NCI-H345 treated with DMSO at 0.1 percent for 48 hours (cell line): Measurements from ENCODE around the gene USP24.
"Not testable (repeated sequence)": the region's sequence is repeated elsewhere in the genome, so short reads cannot be mapped to it uniquely, and the experiment has no call there.

Experiments used
- DNase-seq: peaks from one replicate; lab custom pipeline; 2025; ENCODE audit not compliant: unreplicated experiment; lab: John Stamatoyannopoulos, UW

The USP24 gene

GRCh38 chr1:55197099-55197498, 18.1 kb downstream of the USP24 start:
- DNase-seq: no peak

GRCh38 chr1:55196433-55197035, 18.6 kb downstream of the USP24 start:
- no peak for DNase-seq

- no peak for DNase-seq
Measured at GRCh38 chr1:55195521-55196233, 19.5 kb downstream of the USP24 start.

- DNase-seq: no peak
Measured at GRCh38 chr1:55194851-55195250, 20.3 kb downstream of the USP24 start.

GRCh38 chr1:55192093-55192492, 23.1 kb downstream of the USP24 start:
- DNase-seq: no peak

- DNase-seq: not testable (repeated sequence)
Measured at GRCh38 chr1:55191219-55191952, 23.8 kb downstream of the USP24 start.

- DNase-seq: no peak
Measured at GRCh38 chr1:55190109-55190508, 25.1 kb downstream of the USP24 start.

GRCh38 chr1:55188909-55189308, 26.3 kb downstream of the USP24 start:
- no peak for DNase-seq

GRCh38 chr1:55185832-55186231, 29.3 kb downstream of the USP24 start:
- no peak for DNase-seq

- no peak for DNase-seq
Measured at GRCh38 chr1:55184859-55185258, 30.3 kb downstream of the USP24 start.

GRCh38 chr1:55181666-55182065, 33.5 kb downstream of the USP24 start:
- no peak for DNase-seq

GRCh38 chr1:55180075-55180670, 35.0 kb downstream of the USP24 start:
- no peak for DNase-seq

GRCh38 chr1:55179177-55179835, 35.9 kb downstream of the USP24 start:
- no peak for DNase-seq

GRCh38 chr1:55172687-55173086, 42.5 kb downstream of the USP24 start:
- no peak for DNase-seq

- DNase-seq: no peak
Measured at GRCh38 chr1:55172272-55172671, 42.9 kb downstream of the USP24 start.

- DNase-seq: no peak
Measured at GRCh38 chr1:55171694-55172093, 43.5 kb downstream of the USP24 start.

GRCh38 chr1:55170426-55170825, 44.7 kb downstream of the USP24 start:
- DNase-seq: no peak

GRCh38 chr1:55169126-55169525, 46.0 kb downstream of the USP24 start:
- DNase-seq: no peak

- no peak for DNase-seq
Measured at GRCh38 chr1:55168353-55168752, 46.8 kb downstream of the USP24 start.

- no peak for DNase-seq
Measured at GRCh38 chr1:55167224-55167871, 47.8 kb downstream of the USP24 start.

- DNase-seq: no peak
Measured at GRCh38 chr1:55164906-55165305, 50.3 kb downstream of the USP24 start.
